Testis (tissue), 2 donors: ENCODE measurements around the gene CHMP6.

Experiments
- POLR2A ChIP-seq: fragments of 450-650 bp; IDR thresholded peaks from one replicate; pipeline ENCODE4 v1.6.1; 2017; ENCODE audit warnings: antibody characterized with exemption, mild to moderate bottlenecking, moderate library complexity
- TF ChIP-seq, protein P1 (sequence below), 3 experiments: fragments of 450-650 bp in 2 of 3; fragments of 200-600 bp in 1 of 3; sonication (generic) in 1 of 3; IDR thresholded peaks; one replicate each; pipeline ENCODE4 v1.5.1; 2016 to 2019; ENCODE audit warnings: antibody characterized with exemption in 3 of 3, mild to moderate bottlenecking in 2 of 3, moderate library complexity in 1 of 3

DNA sequence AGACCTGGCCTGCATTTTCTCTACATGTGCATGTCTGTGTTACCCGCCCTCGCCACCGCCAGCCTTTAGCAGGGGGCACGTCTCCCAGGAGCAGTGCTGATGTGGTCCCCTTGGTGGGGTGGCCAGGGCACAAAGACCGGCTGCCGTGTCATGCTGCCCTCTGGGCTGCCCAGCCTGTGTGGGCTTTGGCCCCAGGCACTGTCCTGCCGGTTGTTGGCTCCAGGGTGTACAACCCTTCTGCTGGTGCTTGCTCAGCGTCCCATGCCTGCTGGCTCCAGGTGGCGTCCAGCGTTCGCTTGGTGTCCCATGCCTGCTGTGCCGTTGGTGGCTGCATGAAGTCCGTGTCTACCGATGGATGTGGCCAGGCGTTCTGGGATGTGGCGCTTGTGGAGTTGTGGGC, 47.5 kb downstream of the CHMP6 start:
- TF ChIP-seq POLR2A = no peak
- TF ChIP-seq, protein P1, sequence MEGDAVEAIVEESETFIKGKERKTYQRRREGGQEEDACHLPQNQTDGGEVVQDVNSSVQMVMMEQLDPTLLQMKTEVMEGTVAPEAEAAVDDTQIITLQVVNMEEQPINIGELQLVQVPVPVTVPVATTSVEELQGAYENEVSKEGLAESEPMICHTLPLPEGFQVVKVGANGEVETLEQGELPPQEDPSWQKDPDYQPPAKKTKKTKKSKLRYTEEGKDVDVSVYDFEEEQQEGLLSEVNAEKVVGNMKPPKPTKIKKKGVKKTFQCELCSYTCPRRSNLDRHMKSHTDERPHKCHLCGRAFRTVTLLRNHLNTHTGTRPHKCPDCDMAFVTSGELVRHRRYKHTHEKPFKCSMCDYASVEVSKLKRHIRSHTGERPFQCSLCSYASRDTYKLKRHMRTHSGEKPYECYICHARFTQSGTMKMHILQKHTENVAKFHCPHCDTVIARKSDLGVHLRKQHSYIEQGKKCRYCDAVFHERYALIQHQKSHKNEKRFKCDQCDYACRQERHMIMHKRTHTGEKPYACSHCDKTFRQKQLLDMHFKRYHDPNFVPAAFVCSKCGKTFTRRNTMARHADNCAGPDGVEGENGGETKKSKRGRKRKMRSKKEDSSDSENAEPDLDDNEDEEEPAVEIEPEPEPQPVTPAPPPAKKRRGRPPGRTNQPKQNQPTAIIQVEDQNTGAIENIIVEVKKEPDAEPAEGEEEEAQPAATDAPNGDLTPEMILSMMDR (IDR thresholded peaks at IDR 0.05) = no peak
